HEK293 (cell line): ENCODE results near the gene MAPKAP1.
A peak's percentile ranks its signal among the peaks of the same experiment; 100 is the strongest.

ENCODE experiments used
- GLI2 ChIP-seq: fragments of 450-650 bp; formaldehyde crosslinking; IDR thresholded peaks from 2 replicates; pipeline ENCODE4; 2017; ENCODE audit warnings: missing biosample characterization, missing genetic modification characterization, low read depth, borderline replicate concordance
- GLI4 ChIP-seq: fragments of 450-650 bp; formaldehyde crosslinking; IDR thresholded peaks from 2 replicates; pipeline ENCODE4 v1.5.1; 2016; ENCODE audit warnings: missing biosample characterization, missing genetic modification characterization
- HOXD13 ChIP-seq: sonication (generic); formaldehyde crosslinking; IDR thresholded peaks from 2 replicates; pipeline ENCODE4 v1.8.0; 2022; ENCODE audit warnings: missing genetic modification reagents, borderline replicate concordance
- RBAK ChIP-seq: fragments of 450-650 bp; formaldehyde crosslinking; IDR thresholded peaks from 2 replicates; pipeline ENCODE4 v1.5.1; 2016; ENCODE audit warnings: missing biosample characterization, missing genetic modification characterization
- REPIN1 ChIP-seq: fragments of 450-650 bp; formaldehyde crosslinking; IDR thresholded peaks from 2 replicates; pipeline ENCODE4 v1.5.1; 2017; ENCODE audit warnings: missing biosample characterization, missing genetic modification characterization, low read depth
- SCRT2 ChIP-seq: fragments of 450-650 bp; formaldehyde crosslinking; IDR thresholded peaks from 2 replicates; pipeline ENCODE4 v1.5.1; 2016; ENCODE audit warnings: missing biosample characterization, missing genetic modification characterization
- SP3 ChIP-seq: fragments of 450-650 bp; formaldehyde crosslinking; IDR thresholded peaks from 2 replicates; pipeline ENCODE4 v1.5.1; 2016; ENCODE audit warnings: missing biosample characterization, missing genetic modification characterization
- TRIM28 ChIP-seq: IDR thresholded peaks from 2 replicates; pipeline ENCODE4 v1.6.1; 2011; ENCODE audit warnings: low read length, control low read depth, borderline replicate concordance
- ZNF155 ChIP-seq: fragments of 450-650 bp; formaldehyde crosslinking; IDR thresholded peaks from 2 replicates; pipeline ENCODE4 v1.5.1; 2016; ENCODE audit warnings: missing biosample characterization, missing genetic modification characterization
- ZNF223 ChIP-seq: fragments of 450-650 bp; formaldehyde crosslinking; IDR thresholded peaks from 2 replicates; pipeline ENCODE4 v1.5.1; 2016; ENCODE audit warnings: missing biosample characterization, missing genetic modification characterization
- ZNF274 ChIP-seq, 2 experiments: fragments of 200-500 bp in 1 of 2; fragments of 450-650 bp in 1 of 2; sonication (Bioruptor generic) in 1 of 2; formaldehyde crosslinking in 1 of 2; IDR thresholded peaks; 2 replicates each; pipeline versions ENCODE4 v1.5.1 to v1.6.1; 2014 to 2016; ENCODE audit warnings: borderline replicate concordance in 1 of 2, inconsistent platforms in 1 of 2, low read length in 1 of 2, missing biosample characterization in 1 of 2, missing genetic modification characterization in 1 of 2
- ZNF324 ChIP-seq: fragments of 450-650 bp; formaldehyde crosslinking; IDR thresholded peaks from 2 replicates; pipeline ENCODE4 v1.5.1; 2016; ENCODE audit warnings: missing biosample characterization, missing genetic modification characterization
- ZNF341 ChIP-seq: fragments of 450-650 bp; formaldehyde crosslinking; IDR thresholded peaks from 2 replicates; pipeline ENCODE4; 2016; ENCODE audit warnings: low read depth, missing biosample characterization, missing genetic modification characterization
- ZNF354C ChIP-seq: fragments of 450-650 bp; formaldehyde crosslinking; IDR thresholded peaks from 2 replicates; pipeline ENCODE4 v1.5.1; 2016; ENCODE audit warnings: missing biosample characterization, missing genetic modification characterization, low read depth, borderline replicate concordance
- ZNF416 ChIP-seq: fragments of 450-650 bp; formaldehyde crosslinking; IDR thresholded peaks from 2 replicates; pipeline ENCODE4 v1.5.1; 2016; ENCODE audit warnings: missing biosample characterization, missing genetic modification characterization
- ZNF624 ChIP-seq: fragments of 450-650 bp; formaldehyde crosslinking; IDR thresholded peaks from 2 replicates; pipeline ENCODE4 v1.5.1; 2017; ENCODE audit warnings: missing biosample characterization, missing genetic modification characterization
- ZNF658 ChIP-seq: fragments of 450-650 bp; formaldehyde crosslinking; IDR thresholded peaks from 2 replicates; pipeline ENCODE4; 2016; ENCODE audit warnings: missing biosample characterization, missing genetic modification characterization
- ZNF664 ChIP-seq: fragments of 450-650 bp; formaldehyde crosslinking; IDR thresholded peaks from 2 replicates; pipeline ENCODE4 v1.5.1; 2016; ENCODE audit warnings: missing biosample characterization, missing genetic modification characterization
- ZNF701 ChIP-seq: fragments of 450-650 bp; formaldehyde crosslinking; IDR thresholded peaks from 2 replicates; pipeline ENCODE4 v1.5.1; 2016; ENCODE audit warnings: missing biosample characterization, missing genetic modification characterization
- ZSCAN23 ChIP-seq: fragments of 450-650 bp; formaldehyde crosslinking; IDR thresholded peaks from 2 replicates; pipeline ENCODE4 v1.5.1; 2016; ENCODE audit warnings: missing biosample characterization, missing genetic modification characterization
- TF ChIP-seq, protein P1 (sequence below): fragments of 450-650 bp; formaldehyde crosslinking; IDR thresholded peaks from 2 replicates; pipeline ENCODE4 v1.5.1; 2017; ENCODE audit warnings: missing biosample characterization, missing genetic modification characterization
- TF ChIP-seq, protein P2 (sequence below): fragments of 450-650 bp; formaldehyde crosslinking; IDR thresholded peaks from 2 replicates; pipeline ENCODE4 v1.5.1; 2016; ENCODE audit warnings: missing biosample characterization, missing genetic modification characterization
- TF ChIP-seq, protein P3 (sequence below): sonication (generic); formaldehyde crosslinking; IDR thresholded peaks from 2 replicates; pipeline ENCODE4 v1.8.1; 2022; ENCODE audit warnings: mild to moderate bottlenecking, moderate library complexity, missing genetic modification reagents
- TF ChIP-seq, protein P4 (sequence below): fragments of 450-650 bp; IDR thresholded peaks from 2 replicates; pipeline ENCODE4 v1.5.1; 2018; ENCODE audit warnings: missing biosample characterization, missing genetic modification characterization
- TF ChIP-seq, protein P5 (sequence below): fragments of 450-650 bp; formaldehyde crosslinking; IDR thresholded peaks from 2 replicates; pipeline ENCODE4; 2016; ENCODE audit warnings: missing biosample characterization, missing genetic modification characterization
- TF ChIP-seq, protein P6 (sequence below): fragments of 450-650 bp; formaldehyde crosslinking; IDR thresholded peaks from 2 replicates; pipeline ENCODE4 v1.5.1; 2016; ENCODE audit warnings: missing biosample characterization, missing genetic modification characterization
- TF ChIP-seq, protein P7 (sequence below): fragments of 450-650 bp; formaldehyde crosslinking; IDR thresholded peaks from 2 replicates; pipeline ENCODE4 v1.5.1; 2016; ENCODE audit warnings: missing biosample characterization, missing genetic modification characterization, borderline replicate concordance

Gene MAPKAP1

DNA sequence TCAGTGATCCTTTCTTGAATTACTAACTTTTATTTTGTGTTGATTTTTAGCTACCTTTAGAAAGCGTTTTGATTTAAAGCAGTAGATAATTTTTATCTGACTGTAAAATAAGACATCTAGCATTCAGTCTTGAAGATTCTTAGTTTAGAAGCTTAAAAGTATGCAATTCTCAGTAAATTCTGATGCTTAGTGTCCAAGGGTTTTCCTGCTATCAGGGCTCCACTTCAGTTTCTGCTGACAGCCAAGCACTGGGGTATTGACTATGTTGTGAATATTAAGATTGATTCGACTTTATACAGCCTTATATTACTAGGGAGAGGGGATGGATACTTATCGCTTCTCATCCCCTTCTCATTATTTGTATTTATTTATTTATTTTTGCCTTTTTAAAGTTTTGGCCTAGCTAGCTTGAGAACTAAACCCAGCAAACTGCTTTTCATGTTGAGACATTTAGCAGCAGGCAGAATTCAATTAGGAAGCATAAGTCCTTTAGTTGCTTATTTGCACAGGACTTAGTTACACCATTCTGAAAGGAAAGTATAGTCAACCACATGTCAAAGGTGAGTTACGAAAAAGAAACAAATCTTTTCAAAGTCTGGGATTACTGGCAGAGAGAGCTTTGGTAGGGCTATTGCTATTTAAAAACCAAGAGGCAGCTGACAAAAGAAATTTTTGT is 43.1 kb upstream of the MAPKAP1 start (continued):
- TF ChIP-seq, protein P1, sequence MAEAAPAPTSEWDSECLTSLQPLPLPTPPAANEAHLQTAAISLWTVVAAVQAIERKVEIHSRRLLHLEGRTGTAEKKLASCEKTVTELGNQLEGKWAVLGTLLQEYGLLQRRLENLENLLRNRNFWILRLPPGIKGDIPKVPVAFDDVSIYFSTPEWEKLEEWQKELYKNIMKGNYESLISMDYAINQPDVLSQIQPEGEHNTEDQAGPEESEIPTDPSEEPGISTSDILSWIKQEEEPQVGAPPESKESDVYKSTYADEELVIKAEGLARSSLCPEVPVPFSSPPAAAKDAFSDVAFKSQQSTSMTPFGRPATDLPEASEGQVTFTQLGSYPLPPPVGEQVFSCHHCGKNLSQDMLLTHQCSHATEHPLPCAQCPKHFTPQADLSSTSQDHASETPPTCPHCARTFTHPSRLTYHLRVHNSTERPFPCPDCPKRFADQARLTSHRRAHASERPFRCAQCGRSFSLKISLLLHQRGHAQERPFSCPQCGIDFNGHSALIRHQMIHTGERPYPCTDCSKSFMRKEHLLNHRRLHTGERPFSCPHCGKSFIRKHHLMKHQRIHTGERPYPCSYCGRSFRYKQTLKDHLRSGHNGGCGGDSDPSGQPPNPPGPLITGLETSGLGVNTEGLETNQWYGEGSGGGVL (tag by site-specific recombination) = no peak
- no peak for TF ChIP-seq ZNF416 (tag by site-specific recombination)
- no peak for TF ChIP-seq ZNF624 (tag by site-specific recombination)
- no peak for TF ChIP-seq GLI4 (tag by site-specific recombination)
- TF ChIP-seq, protein P2, sequence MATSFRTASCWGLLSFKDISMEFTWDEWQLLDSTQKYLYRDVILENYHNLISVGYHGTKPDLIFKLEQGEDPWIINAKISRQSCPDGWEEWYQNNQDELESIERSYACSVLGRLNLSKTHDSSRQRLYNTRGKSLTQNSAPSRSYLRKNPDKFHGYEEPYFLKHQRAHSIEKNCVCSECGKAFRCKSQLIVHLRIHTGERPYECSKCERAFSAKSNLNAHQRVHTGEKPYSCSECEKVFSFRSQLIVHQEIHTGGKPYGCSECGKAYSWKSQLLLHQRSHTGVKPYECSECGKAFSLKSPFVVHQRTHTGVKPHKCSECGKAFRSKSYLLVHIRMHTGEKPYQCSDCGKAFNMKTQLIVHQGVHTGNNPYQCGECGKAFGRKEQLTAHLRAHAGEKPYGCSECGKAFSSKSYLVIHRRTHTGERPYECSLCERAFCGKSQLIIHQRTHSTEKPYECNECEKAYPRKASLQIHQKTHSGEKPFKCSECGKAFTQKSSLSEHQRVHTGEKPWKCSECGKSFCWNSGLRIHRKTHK = no peak
- TF ChIP-seq, protein P3, sequence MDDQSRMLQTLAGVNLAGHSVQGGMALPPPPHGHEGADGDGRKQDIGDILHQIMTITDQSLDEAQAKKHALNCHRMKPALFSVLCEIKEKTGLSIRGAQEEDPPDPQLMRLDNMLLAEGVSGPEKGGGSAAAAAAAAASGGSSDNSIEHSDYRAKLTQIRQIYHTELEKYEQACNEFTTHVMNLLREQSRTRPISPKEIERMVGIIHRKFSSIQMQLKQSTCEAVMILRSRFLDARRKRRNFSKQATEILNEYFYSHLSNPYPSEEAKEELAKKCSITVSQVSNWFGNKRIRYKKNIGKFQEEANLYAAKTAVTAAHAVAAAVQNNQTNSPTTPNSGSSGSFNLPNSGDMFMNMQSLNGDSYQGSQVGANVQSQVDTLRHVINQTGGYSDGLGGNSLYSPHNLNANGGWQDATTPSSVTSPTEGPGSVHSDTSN (CRISPR knock-in tag) = no peak
- TF ChIP-seq, protein P4, sequence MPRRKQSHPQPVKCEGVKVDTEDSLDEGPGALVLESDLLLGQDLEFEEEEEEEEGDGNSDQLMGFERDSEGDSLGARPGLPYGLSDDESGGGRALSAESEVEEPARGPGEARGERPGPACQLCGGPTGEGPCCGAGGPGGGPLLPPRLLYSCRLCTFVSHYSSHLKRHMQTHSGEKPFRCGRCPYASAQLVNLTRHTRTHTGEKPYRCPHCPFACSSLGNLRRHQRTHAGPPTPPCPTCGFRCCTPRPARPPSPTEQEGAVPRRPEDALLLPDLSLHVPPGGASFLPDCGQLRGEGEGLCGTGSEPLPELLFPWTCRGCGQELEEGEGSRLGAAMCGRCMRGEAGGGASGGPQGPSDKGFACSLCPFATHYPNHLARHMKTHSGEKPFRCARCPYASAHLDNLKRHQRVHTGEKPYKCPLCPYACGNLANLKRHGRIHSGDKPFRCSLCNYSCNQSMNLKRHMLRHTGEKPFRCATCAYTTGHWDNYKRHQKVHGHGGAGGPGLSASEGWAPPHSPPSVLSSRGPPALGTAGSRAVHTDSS = no peak
- no peak for TF ChIP-seq HOXD13 (CRISPR knock-in tag)
- TF ChIP-seq SP3 = no peak
- no peak for TF ChIP-seq ZNF341
- TF ChIP-seq ZNF701 = no peak
- no peak for TF ChIP-seq ZNF354C
- TF ChIP-seq ZNF658 (tag by site-specific recombination) = no peak
- TF ChIP-seq GLI2 = peak; percentile 62; the same call in 1 of the 2 replicates
- TF ChIP-seq ZNF274 (IDR thresholded peaks at IDR 0.05; ENCODE audit: low read length) = no peak
- no peak for TF ChIP-seq ZNF274 (tag by site-specific recombination; IDR thresholded peaks at IDR 0.05; ENCODE audit: borderline replicate concordance)
- no peak for TF ChIP-seq ZNF664 (tag by site-specific recombination)
- TF ChIP-seq, protein P5, sequence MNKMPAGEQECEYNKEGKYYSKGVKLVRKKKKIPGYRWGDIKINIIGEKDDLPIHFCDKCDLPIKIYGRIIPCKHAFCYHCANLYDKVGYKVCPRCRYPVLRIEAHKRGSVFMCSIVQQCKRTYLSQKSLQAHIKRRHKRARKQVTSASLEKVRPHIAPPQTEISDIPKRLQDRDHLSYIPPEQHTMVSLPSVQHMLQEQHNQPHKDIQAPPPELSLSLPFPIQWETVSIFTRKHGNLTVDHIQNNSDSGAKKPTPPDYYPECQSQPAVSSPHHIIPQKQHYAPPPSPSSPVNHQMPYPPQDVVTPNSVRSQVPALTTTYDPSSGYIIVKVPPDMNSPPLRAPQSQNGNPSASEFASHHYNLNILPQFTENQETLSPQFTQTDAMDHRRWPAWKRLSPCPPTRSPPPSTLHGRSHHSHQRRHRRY = no peak
- no peak for TF ChIP-seq REPIN1 (tag by site-specific recombination)
- no peak for TF ChIP-seq RBAK (tag by site-specific recombination)
- no peak for TF ChIP-seq ZNF324 (tag by site-specific recombination)
- TF ChIP-seq ZSCAN23 (tag by site-specific recombination) = no peak
- TF ChIP-seq ZNF155 (tag by site-specific recombination) = no peak
- TF ChIP-seq SCRT2 (tag by site-specific recombination) = no peak
- TF ChIP-seq TRIM28 = no peak
- TF ChIP-seq ZNF223 (tag by site-specific recombination) = no peak
- TF ChIP-seq, protein P6, sequence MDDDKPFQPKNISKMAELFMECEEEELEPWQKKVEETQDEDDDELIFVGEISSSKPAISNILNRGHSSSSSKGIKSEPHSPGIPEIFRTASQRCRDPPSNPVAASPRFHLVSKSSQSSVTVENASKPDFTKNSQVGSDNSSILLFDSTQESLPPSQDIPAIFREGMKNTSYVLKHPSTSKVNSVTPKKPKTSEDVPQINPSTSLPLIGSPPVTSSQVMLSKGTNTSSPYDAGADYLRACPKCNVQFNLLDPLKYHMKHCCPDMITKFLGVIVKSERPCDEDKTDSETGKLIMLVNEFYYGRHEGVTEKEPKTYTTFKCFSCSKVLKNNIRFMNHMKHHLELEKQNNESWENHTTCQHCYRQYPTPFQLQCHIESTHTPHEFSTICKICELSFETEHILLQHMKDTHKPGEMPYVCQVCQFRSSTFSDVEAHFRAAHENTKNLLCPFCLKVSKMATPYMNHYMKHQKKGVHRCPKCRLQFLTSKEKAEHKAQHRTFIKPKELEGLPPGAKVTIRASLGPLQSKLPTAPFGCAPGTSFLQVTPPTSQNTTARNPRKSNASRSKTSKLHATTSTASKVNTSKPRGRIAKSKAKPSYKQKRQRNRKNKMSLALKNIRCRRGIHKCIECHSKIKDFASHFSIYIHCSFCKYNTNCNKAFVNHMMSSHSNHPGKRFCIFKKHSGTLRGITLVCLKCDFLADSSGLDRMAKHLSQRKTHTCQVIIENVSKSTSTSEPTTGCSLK (tag by site-specific recombination) = no peak
- TF ChIP-seq, protein P7, sequence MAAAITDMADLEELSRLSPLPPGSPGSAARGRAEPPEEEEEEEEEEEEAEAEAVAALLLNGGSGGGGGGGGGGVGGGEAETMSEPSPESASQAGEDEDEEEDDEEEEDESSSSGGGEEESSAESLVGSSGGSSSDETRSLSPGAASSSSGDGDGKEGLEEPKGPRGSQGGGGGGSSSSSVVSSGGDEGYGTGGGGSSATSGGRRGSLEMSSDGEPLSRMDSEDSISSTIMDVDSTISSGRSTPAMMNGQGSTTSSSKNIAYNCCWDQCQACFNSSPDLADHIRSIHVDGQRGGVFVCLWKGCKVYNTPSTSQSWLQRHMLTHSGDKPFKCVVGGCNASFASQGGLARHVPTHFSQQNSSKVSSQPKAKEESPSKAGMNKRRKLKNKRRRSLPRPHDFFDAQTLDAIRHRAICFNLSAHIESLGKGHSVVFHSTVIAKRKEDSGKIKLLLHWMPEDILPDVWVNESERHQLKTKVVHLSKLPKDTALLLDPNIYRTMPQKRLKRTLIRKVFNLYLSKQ (tag by site-specific recombination) = no peak
